Astrocyte (in vitro differentiated cells and primary cell): Measurements from ENCODE around the gene OR52D1. TPM values are rescaled to one million over a fixed set of nuclear protein-coding genes. Genes with fewer than 3 reads are reported as not detected.

Source experiments
- DNase-seq: peaks from one replicate; pipeline ENCODE4 v3.0.0-alpha.2; 2010; ENCODE audit warnings: low read depth
- FAIRE-seq: peaks from 2 replicates; lab custom pipeline; 2011; peaks lifted over from hg19 to GRCh38; lab: Jason Lieb, UNC
- H2AFZ ChIP-seq: 2 replicates; pipeline ENCODE4 v1.6.0; 2012; ENCODE audit warnings: low read depth, low read length, inconsistent platforms
- H3K27ac ChIP-seq: 2 replicates; pipeline ENCODE4 v1.5.1; 2011; ENCODE audit warnings: low read depth, low read length, inconsistent platforms
- H3K27me3 ChIP-seq: 2 replicates; pipeline ENCODE4 v1.6.0; 2011; ENCODE audit warnings: low read length, inconsistent platforms; ENCODE audit not compliant: insufficient read depth
- H3K36me3 ChIP-seq: 2 replicates; pipeline ENCODE4 v1.5.1; 2011; ENCODE audit warnings: low read length, inconsistent platforms; ENCODE audit not compliant: insufficient read depth
- H3K4me1 ChIP-seq: 2 replicates; pipeline ENCODE4 v1.5.1; 2011; ENCODE audit warnings: low read length, inconsistent platforms; ENCODE audit not compliant: insufficient read depth
- H3K4me2 ChIP-seq: 2 replicates; pipeline ENCODE4 v1.6.0; 2012; ENCODE audit warnings: low read length, inconsistent platforms
- H3K4me3 ChIP-seq: 2 replicates; pipeline ENCODE4 v1.5.1; 2011; ENCODE audit warnings: low read depth, mild to moderate bottlenecking, low read length, inconsistent platforms; ENCODE audit not compliant: insufficient read depth
- H3K79me2 ChIP-seq: 2 replicates; pipeline ENCODE4 v1.6.0; 2012; ENCODE audit warnings: mild to moderate bottlenecking, low read length, inconsistent platforms; ENCODE audit not compliant: insufficient read depth
- H3K9ac ChIP-seq: 2 replicates; pipeline ENCODE4 v1.6.0; 2012; ENCODE audit warnings: mild to moderate bottlenecking, low read length, inconsistent platforms
- H3K9me3 ChIP-seq: 2 replicates; pipeline ENCODE4 v1.5.1; 2012; ENCODE audit warnings: low read depth, mild to moderate bottlenecking, low read length, inconsistent platforms; ENCODE audit not compliant: insufficient read depth
- H4K20me1 ChIP-seq: 2 replicates; pipeline ENCODE4 v1.6.0; 2012; ENCODE audit warnings: low read length, inconsistent platforms; ENCODE audit not compliant: insufficient read depth
- H3K27ac Mint-ChIP-seq: one replicate; pipeline ENCODE4 v1.8.0; 2021; ENCODE audit warnings: mild to moderate bottlenecking, mixed read lengths; ENCODE audit not compliant: unreplicated experiment
- H3K27me3 Mint-ChIP-seq: one replicate; pipeline ENCODE4 v1.8.0; 2021; ENCODE audit warnings: low read depth, mixed read lengths; ENCODE audit not compliant: unreplicated experiment
- H3K36me3 Mint-ChIP-seq: one replicate; pipeline ENCODE4 v1.8.0; 2021; ENCODE audit warnings: low read depth, mixed read lengths; ENCODE audit not compliant: unreplicated experiment
- H3K4me1 Mint-ChIP-seq: one replicate; pipeline ENCODE4 v1.8.0; 2021; ENCODE audit warnings: low read depth, mixed read lengths; ENCODE audit not compliant: unreplicated experiment
- H3K4me3 Mint-ChIP-seq: one replicate; pipeline ENCODE4 v1.8.0; 2021; ENCODE audit warnings: mild to moderate bottlenecking, moderate library complexity, mixed read lengths; ENCODE audit not compliant: unreplicated experiment
- H3K9me3 Mint-ChIP-seq: one replicate; pipeline ENCODE4 v1.8.0; 2021; ENCODE audit warnings: mild to moderate bottlenecking, mixed read lengths; ENCODE audit not compliant: unreplicated experiment
- EZH2 ChIP-seq: IDR thresholded peaks from 2 replicates; pipeline ENCODE4 v1.6.1; 2012; ENCODE audit warnings: mild to moderate bottlenecking, low read length, inconsistent platforms; ENCODE audit not compliant: insufficient read depth
- total RNA-seq: library from RNA; stranded (reverse); gene quantifications from 2 replicates; pipeline ENCODE4 v1.2.1, GENCODE V29; 2021
- TF ChIP-seq, protein P1 (sequence below): IDR thresholded peaks from 2 replicates; pipeline ENCODE4 v1.5.1; 2011; ENCODE audit warnings: low read depth, mild to moderate bottlenecking, inconsistent platforms, low read length, moderate library complexity; ENCODE audit not compliant: insufficient read depth

The OR52D1 gene
- total RNA-seq, 1 donor from 2014 or later: not detected

- Histone ChIP-seq H3K9ac (no peak overlapping the region), H3K4me2 (no peak overlapping the region), H3K4me1 (no peaks in the 10 kb centered on the region), H3K4me3 (no peak overlapping the region), H2AFZ (no peak overlapping the region), H3K9me3 (no peaks in the 10 kb centered on the region), H4K20me1 (no peaks in the 10 kb centered on the region), H3K27ac (no peak overlapping the region), H3K27me3 (peaks cover 3% of the 10 kb centered on the region), H3K36me3 (no peaks in the 10 kb centered on the region), H3K79me2 (no peaks in the 10 kb centered on the region)
- DNase-seq: no peak
- Mint-ChIP-seq H3K36me3 (peaks cover 2% of the 10 kb centered on the region), H3K27me3 (peaks cover 24% of the 10 kb centered on the region), H3K4me3 (no peak overlapping the region), H3K9me3 (peaks cover 1% of the 10 kb centered on the region), H3K27ac (no peak overlapping the region), H3K4me1 (no peaks in the 10 kb centered on the region)
- FAIRE-seq: no peak
- TF ChIP-seq, protein P1, sequence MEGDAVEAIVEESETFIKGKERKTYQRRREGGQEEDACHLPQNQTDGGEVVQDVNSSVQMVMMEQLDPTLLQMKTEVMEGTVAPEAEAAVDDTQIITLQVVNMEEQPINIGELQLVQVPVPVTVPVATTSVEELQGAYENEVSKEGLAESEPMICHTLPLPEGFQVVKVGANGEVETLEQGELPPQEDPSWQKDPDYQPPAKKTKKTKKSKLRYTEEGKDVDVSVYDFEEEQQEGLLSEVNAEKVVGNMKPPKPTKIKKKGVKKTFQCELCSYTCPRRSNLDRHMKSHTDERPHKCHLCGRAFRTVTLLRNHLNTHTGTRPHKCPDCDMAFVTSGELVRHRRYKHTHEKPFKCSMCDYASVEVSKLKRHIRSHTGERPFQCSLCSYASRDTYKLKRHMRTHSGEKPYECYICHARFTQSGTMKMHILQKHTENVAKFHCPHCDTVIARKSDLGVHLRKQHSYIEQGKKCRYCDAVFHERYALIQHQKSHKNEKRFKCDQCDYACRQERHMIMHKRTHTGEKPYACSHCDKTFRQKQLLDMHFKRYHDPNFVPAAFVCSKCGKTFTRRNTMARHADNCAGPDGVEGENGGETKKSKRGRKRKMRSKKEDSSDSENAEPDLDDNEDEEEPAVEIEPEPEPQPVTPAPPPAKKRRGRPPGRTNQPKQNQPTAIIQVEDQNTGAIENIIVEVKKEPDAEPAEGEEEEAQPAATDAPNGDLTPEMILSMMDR: no peak
- TF ChIP-seq EZH2: no peak
Observed at GRCh38 chr11:5527716-5528115, 39.2 kb downstream of the OR52D1 start.

- Mint-ChIP-seq H3K27me3 (peaks cover 24% of the 10 kb centered on the region), H3K4me1 (no peaks in the 10 kb centered on the region), H3K9me3 (peaks cover 1% of the 10 kb centered on the region), H3K4me3 (no peak overlapping the region), H3K27ac (no peak overlapping the region), H3K36me3 (peaks cover 2% of the 10 kb centered on the region)
- Histone ChIP-seq H3K4me2 (no peak overlapping the region), H2AFZ (no peak overlapping the region), H3K79me2 (no peaks in the 10 kb centered on the region), H3K9ac (no peak overlapping the region), H3K9me3 (no peaks in the 10 kb centered on the region), H3K36me3 (no peaks in the 10 kb centered on the region), H4K20me1 (no peaks in the 10 kb centered on the region), H3K4me3 (no peak overlapping the region), H3K27ac (no peak overlapping the region), H3K4me1 (no peaks in the 10 kb centered on the region), H3K27me3 (peaks cover 3% of the 10 kb centered on the region)
- no peak for TF ChIP-seq EZH2
- TF ChIP-seq, protein P1: no peak
- no peak for FAIRE-seq
- no peak for DNase-seq
Observed at GRCh38 chr11:5528495-5528894, 40.0 kb downstream of the OR52D1 start.

DNA sequence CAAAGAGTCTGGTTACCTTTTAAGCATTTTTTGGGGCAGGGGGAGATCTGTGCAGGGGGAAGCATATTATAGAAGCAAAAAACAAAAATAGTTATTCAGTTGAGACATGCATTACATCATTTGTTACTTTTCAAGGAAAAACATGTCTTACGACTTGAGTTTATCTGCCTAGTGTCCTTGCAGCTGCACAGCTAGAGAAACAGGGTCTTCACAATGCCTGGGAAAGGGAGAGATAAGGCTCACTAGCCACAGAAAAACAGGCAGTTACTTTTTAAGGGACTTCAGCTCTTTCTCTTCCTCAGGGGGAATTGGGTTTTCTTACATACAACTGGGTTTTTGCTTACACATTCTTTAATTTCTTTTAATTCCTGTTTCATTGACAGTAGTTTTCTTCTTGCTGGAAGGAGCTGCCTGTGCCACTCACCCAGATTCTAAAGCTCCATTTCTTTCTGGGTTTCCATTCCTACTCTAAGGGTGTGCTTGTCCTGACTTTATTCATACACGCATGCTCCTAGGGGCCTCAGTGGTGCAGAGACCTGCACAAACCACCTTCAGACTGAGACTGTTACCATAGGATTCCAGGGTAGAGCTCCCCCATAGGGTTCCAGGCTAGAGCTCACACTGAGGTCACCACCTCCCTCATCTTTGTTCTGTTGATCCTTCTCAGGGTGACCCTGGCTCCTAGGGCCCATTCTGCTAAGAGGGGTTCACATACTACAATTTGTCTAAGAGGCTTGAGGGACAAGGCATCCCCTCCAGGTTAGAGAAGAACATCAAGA is 42.8 kb downstream of the OR52D1 start:
- Histone ChIP-seq H3K27me3 (peaks cover 3% of the 10 kb centered on the region), H3K79me2 (no peaks in the 10 kb centered on the region), H3K9ac (no peak overlapping the region), H3K4me1 (no peaks in the 10 kb centered on the region), H4K20me1 (no peaks in the 10 kb centered on the region), H3K4me3 (no peak overlapping the region), H3K36me3 (no peaks in the 10 kb centered on the region), H3K27ac (no peak overlapping the region), H2AFZ (no peak overlapping the region), H3K4me2 (no peak overlapping the region), H3K9me3 (no peaks in the 10 kb centered on the region)
- Mint-ChIP-seq H3K27me3 (peaks cover 16% of the 10 kb centered on the region), H3K4me3 (no peak overlapping the region), H3K36me3 (no peaks in the 10 kb centered on the region), H3K4me1 (no peaks in the 10 kb centered on the region), H3K27ac (no peak overlapping the region), H3K9me3 (no peaks in the 10 kb centered on the region)
- TF ChIP-seq, protein P1: no peak
- no peak for TF ChIP-seq EZH2
- DNase-seq: no peak
- FAIRE-seq: no peak
